ENCODE measurements around the gene PYGM. TPM values are rescaled to one million over a fixed set of nuclear protein-coding genes. Genes with fewer than 3 reads are reported as not detected.
A peak's percentile ranks its signal among the peaks of the same experiment; 100 is the strongest.

Gene PYGM
- total and polyA plus RNA-seq, 2 of the 8 experiments (the other 6 are each of a cell fraction or from before 2014, with no cell fraction given) = 9.6 to 10.0 TPM

DNA sequence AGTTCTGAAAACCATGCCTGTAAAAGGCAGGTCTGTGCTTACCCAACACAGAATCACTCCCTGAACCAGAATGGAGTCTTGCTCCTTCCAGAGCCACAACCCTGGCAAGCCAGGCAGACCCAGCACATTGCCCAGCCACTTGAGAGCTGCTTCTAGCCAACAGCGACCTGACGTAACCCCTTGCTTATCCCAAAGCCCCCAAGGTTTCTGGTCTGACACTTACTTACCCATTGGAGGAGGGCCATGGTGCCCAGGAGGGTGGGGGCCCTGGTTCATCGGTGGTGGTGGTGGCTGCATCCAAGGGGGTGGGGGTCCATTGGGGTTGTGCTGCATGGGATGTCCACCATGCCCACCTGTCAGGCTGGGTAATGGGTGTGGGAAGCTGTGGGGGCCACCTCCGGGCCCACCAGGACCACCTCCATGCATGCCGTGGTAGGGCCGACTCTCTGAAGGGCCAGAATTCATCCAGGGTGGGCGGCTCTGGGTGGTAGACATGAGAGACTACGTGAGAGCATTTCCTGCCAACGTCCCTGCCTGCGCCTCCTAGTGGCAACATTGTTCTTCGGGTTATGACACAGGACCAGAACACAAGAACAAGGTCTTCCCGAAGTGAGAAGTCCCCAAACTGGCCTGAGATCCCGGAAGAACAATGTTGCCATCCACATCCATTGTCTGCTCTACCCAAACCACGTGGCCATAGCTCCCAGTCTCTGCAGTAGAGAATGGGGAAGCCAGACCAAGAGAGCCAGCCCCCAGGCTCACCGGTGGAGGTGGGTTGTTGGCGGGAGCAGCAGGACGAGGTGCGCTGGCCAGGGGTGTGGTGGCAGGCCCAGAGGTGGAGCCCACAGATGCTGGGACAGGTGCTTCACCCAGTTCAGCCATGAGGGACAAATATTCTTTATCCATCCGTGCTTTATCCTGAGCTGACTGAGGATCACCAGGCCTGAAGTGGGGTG, 7.8 kb upstream of the PYGM start:
- Histone ChIP-seq H3K4me1 (replicated peaks in 1 of 4; ENCODE audit: control insufficient read depth in 3 of 4, insufficient read depth in 4 of 4, low read length in 3 of 4) (peaks cover 20 to 41% (median 35%) of the 10 kb centered on the region in 4 experiments), H3K4me3 (ENCODE audit: extremely low read depth in 1 of 4, insufficient read depth in 2 of 4, low read depth in 3 of 4, low read length in 4 of 4) (no peak overlapping the region), H4K8ac (ENCODE audit: extremely low read depth, insufficient read depth, low read length) (peak overlapping the region; percentile 31; the same call in 1 of the 2 replicates), H4K20me1 (replicated peaks in 1 of 2; ENCODE audit: control insufficient read depth in 1 of 2, insufficient read depth in 2 of 2, low read length in 2 of 2) (peaks cover 23 to 38% of the 10 kb centered on the region in 2 experiments), H3K23ac (ENCODE audit: insufficient read length) (no peak overlapping the region), H3K27ac (ENCODE audit: low read depth, low read length) (peak overlapping the region; percentile 0; the same call in 1 of the 2 replicates), H3K4me2 (ENCODE audit: insufficient read depth in 1 of 2, low read depth in 2 of 2, low read length in 2 of 2) (no peak overlapping the region), H2AK5ac (ENCODE audit: low read depth, low read length) (no peak overlapping the region), H3K23me2 (ENCODE audit: low read depth, low read length) (no peaks in the 10 kb centered on the region), H3K18ac (ENCODE audit: extremely low read depth, low read length) (no peak overlapping the region), H2BK5ac (ENCODE audit: low read depth, low read length) (peak overlapping the region; percentile 20; the same call in 1 of the 2 replicates), H2BK20ac (ENCODE audit: low read length) (no peak overlapping the region), H3K4ac (replicated peaks; ENCODE audit: insufficient read length, low read depth, low read length) (no peak overlapping the region), H3K14ac (ENCODE audit: insufficient read length) (no peak overlapping the region), H3K9ac (replicated peaks in 1 of 4; ENCODE audit: extremely low read depth in 1 of 4, low read depth in 3 of 4, low read length in 3 of 4) (no peak overlapping the region), H2BK15ac (ENCODE audit: low read length) (no peak overlapping the region), H4K5ac (ENCODE audit: insufficient read length, low read depth, low read length) (no peak overlapping the region), H2BK120ac (replicated peaks; ENCODE audit: low read depth, low read length) (no peak overlapping the region), H3K79me1 (ENCODE audit: low read depth, low read length) (peaks cover 3% of the 10 kb centered on the region), H4K91ac (replicated peaks; ENCODE audit: insufficient read length, low read length) (no peak overlapping the region), H2AFZ (ENCODE audit: low read length) (no peak overlapping the region), H3K79me2 (ENCODE audit: control insufficient read depth in 1 of 2, insufficient read depth in 2 of 2, low read length in 2 of 2) (peaks cover 0 to 38% of the 10 kb centered on the region in 2 experiments; a peak in 2 of 4 replicates), H2BK12ac (ENCODE audit: low read depth, low read length) (no peak overlapping the region), H3K9me3 (ENCODE audit: insufficient read depth in 2 of 2, low read depth in 1 of 2, low read length in 1 of 2) (no peaks in the 10 kb centered on the region), H3K56ac (replicated peaks; ENCODE audit: insufficient read length, low read depth, low read length) (no peak overlapping the region), H3K36me3 (ENCODE audit: control insufficient read depth in 2 of 4, insufficient read depth in 4 of 4, low read length in 3 of 4) (peaks cover 51 to 91% (median 80%) of the 10 kb centered on the region in 4 experiments), H3K27me3 (replicated peaks in 1 of 4; ENCODE audit: control insufficient read depth in 3 of 4, extremely low read depth in 1 of 4, insufficient read depth in 3 of 4, low read length in 3 of 4) (no peaks in the 10 kb centered on the region; a peak in 1 of 7 replicates)
- WGBS, 2 experiments (ENCODE audit: extremely low coverage in 1 of 2, insufficient coverage in 1 of 2, insufficient read length in 1 of 2, insufficient replicate concordance in 2 of 2, low coverage in 1 of 2, low lambda C conversion rate in 2 of 2, missing lambda C conversion rate in 1 of 2) = 77% methylated on average over 19 of the region's 19 CpGs; no CpG with 5 or more reads in 1 of the 2 experiments
- DNase-seq (ENCODE audit: low read depth in 1 of 2, low spot score in 2 of 2) = peak in 1 of 2 experiments; percentile 95
- POLR2A ChIA-PET (ENCODE audit: partially characterized antibody) = interaction anchor here (0.7 to 42.9 kb wide), 4 partner anchors 2 to 407 kb away, joined by 4 to 1087 read pairs (median 546); partner anchors contain the start of genes PYGM, RASGRP2 and SF1
- no peak for FAIRE-seq
- CTCF ChIA-PET (ENCODE audit: partially characterized antibody) = interaction anchor here (0.6 to 23.6 kb wide), 10 partner anchors 8 to 831 kb away, joined by 3 to 376 read pairs (median 6); partner anchors contain the start of genes PYGM, RASGRP2 and SF1
- TF ChIP-seq FOSL1 (IDR thresholded peaks at IDR 0.05; ENCODE audit: insufficient read depth, low read depth, low read length) (no peak), SIN3A (conservative IDR thresholded peaks at IDR 0.05 in 1 of 2, IDR thresholded peaks at IDR 0.05 in 1 of 2; ENCODE audit: low read depth in 1 of 2, low read length in 2 of 2) (peak in 1 of 2 experiments; percentile 50; a peak in 1 of 4 replicates), SIX5 (IDR thresholded peaks at IDR 0.05; ENCODE audit: low read depth, low read length) (no peak), CEBPB (IDR thresholded peaks at IDR 0.05; ENCODE audit: low read depth, low read length) (no peak), KDM5A (IDR thresholded peaks at IDR 0.05; ENCODE audit: low read length) (no peak), EZH2 (IDR thresholded peaks at IDR 0.05; ENCODE audit: low read depth, low read length, severe bottlenecking) (no peak), RAD21 (IDR thresholded peaks at IDR 0.05 in 1 of 2, conservative IDR thresholded peaks at IDR 0.05 in 1 of 2; ENCODE audit: low read depth in 2 of 2, low read length in 2 of 2) (peak; percentile 39 to 57)
- TF ChIP-seq, protein P1, sequence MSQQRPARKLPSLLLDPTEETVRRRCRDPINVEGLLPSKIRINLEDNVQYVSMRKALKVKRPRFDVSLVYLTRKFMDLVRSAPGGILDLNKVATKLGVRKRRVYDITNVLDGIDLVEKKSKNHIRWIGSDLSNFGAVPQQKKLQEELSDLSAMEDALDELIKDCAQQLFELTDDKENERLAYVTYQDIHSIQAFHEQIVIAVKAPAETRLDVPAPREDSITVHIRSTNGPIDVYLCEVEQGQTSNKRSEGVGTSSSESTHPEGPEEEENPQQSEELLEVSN (IDR thresholded peaks at IDR 0.05) = peak; percentile 31; the same call in 1 of the 2 replicates
